ENCODE data around the gene AMMECR1. TPM values are rescaled to one million over a fixed set of nuclear protein-coding genes. Genes with fewer than 3 reads are reported as not detected.

The AMMECR1 gene
- total and polyA plus RNA-seq, 2 of the 8 experiments (the other 6 are each of a cell fraction or from before 2014, with no cell fraction given), result 10.2 to 21.2 TPM

- TF ChIP-seq CHD2 (IDR thresholded peaks at IDR 0.05; ENCODE audit: low read length) (no peak), EZH2 (IDR thresholded peaks at IDR 0.05; ENCODE audit: low read depth, low read length, severe bottlenecking) (no peak), BCL11A (IDR thresholded peaks at IDR 0.05; ENCODE audit: low read depth in 2 of 2, low read length in 2 of 2) (no peak), HDAC2 (IDR thresholded peaks at IDR 0.05; ENCODE audit: borderline replicate concordance in 1 of 2, low read depth in 2 of 2, low read length in 2 of 2) (no peak), EGR1 (IDR thresholded peaks at IDR 0.05; ENCODE audit: borderline replicate concordance, low read depth, low read length) (no peak), TEAD4 (IDR thresholded peaks at IDR 0.05; ENCODE audit: low read depth, low read length) (no peak), TAF1 (IDR thresholded peaks at IDR 0.05; ENCODE audit: low read depth, low read length) (no peak)
Measured at GRCh38 chrX:110201799-110202198, 116.1 kb downstream of the AMMECR1 start (continued).
